Measurements from ENCODE around the gene CLPTM1L.

Gene CLPTM1L, protein sequence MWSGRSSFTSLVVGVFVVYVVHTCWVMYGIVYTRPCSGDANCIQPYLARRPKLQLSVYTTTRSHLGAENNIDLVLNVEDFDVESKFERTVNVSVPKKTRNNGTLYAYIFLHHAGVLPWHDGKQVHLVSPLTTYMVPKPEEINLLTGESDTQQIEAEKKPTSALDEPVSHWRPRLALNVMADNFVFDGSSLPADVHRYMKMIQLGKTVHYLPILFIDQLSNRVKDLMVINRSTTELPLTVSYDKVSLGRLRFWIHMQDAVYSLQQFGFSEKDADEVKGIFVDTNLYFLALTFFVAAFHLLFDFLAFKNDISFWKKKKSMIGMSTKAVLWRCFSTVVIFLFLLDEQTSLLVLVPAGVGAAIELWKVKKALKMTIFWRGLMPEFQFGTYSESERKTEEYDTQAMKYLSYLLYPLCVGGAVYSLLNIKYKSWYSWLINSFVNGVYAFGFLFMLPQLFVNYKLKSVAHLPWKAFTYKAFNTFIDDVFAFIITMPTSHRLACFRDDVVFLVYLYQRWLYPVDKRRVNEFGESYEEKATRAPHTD

DNA sequence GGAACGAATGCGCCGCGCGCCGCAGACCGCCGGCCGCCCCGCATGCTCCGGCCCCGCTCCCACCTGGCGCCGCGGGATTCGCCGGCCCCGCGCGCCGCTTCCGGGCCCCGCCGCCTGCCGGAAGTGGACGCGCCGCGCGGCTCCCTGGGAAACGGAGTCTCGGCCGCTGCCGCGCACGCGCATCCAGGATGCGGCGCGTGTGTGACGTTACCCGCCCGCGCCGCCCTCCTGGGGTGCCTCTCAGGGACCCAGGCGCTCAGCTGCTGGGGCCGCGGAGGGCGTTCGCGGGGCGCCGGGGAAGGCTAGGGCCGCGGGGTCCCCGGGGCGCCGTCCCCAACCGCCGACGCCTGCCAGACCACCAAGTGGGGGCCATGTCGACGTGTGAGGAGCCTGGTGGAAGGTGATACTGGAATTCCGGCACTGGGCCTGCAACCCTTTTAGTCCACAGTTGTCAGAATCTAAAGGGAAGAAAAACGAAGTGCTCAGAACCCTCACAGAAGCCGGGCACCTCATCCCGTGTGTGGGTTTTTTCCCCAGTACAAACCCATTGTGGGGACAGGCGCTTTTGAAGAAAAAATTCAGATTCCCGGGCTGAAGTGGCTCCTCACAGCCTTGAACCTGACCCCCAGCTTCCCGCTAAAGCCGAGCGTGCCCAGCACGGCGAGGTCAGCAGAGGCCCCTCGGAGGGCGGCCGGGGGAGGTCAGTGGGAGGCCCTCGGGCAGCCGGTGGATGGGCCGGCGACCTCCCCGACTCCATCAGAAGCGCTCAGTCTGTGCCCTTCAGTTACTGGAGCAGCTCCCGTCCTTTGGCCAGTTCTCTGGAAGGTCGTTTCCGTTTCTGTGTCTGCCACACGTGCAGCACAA lies at the start of gene CLPTM1L:
Gene CLPTM1L, minus strand, starts transcription at position 125 of the 864 bp plus-strand sequence. CDS start 258 bp downstream, outside the sequence.
- peak in 52 of 56 donors; percentile 12 to 89 (median 64) for DNase-seq

GRCh38 chr5:1393571-1394501 lies 48.9 kb upstream of the CLPTM1L start:
- DNase-seq: no peak

GRCh38 chr5:1392801-1393565 lies 48.1 kb upstream of the CLPTM1L start:
- peak in 1 of 56 donors; percentile 7 for DNase-seq

DNA sequence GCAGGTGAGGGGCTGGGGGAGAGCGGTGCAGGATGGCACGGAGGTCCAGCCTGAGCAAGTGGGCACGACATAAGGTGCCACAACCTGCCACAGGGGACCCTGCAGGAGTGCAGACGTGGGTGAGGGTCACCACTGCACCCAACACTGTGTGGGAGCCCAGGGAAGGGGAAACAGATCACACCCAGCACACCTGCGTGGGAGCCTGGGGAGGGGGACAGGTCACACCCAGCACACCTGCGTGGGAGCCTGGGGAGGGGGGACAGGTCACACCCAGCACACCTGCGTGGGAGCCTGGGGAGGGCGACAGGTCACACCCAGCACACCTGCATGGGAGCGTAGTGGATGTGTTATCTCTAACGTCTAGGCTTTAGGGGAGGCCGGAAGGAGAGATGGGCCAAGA lies 47.4 kb upstream of the CLPTM1L start:
- DNase-seq: no peak

DNA sequence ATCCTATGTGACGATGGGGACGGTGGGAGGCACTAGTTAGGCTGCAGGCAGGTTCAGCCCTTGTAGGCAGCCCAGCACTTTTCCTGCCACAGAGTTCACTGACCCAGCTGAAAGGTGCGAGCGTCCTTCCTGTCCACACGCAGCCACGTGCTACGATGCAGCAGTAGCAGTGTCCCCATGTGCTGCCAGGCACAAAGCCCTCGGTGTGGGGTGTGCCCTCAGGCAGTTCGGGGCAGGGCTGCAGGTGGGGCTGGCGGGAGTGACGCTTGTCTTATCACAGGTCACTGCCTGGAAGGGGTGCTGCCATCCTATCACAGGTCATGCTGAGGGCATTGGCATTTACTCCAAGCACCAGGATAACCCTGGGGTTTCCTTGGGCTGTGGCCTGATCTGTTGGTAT lies 46.8 kb upstream of the CLPTM1L start:
- no peak for DNase-seq

GRCh38 chr5:1390861-1391600 lies 46.1 kb upstream of the CLPTM1L start:
- no peak for DNase-seq

DNA sequence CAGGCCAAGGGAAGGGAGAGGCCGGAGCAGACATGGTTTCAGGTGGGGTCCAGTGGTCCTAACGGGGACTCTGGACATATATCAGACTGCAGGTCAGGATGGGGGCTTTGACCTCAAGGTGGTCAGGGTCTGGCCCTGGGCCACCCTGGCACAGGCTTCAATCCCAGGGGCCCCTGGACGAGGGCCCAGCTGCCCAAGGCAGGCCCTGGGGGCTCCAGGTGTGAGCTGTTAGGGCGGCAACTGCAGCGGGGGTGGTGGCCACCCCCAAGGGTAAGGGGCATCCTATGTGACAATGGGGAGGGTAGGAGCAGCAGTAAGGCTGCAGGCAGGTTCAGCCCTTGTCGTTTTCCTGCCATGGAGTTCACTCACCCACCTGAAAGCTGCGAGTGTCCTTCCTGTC lies 45.4 kb upstream of the CLPTM1L start:
- no peak for DNase-seq

GRCh38 chr5:1388383-1388967 lies 43.6 kb upstream of the CLPTM1L start:
- no peak for DNase-seq

- DNase-seq: no peak
These were observed 43.0 kb upstream of the CLPTM1L start for GRCh38 chr5:1387876-1388275.

- DNase-seq: no peak
These were observed 42.3 kb upstream of the CLPTM1L start for GRCh38 chr5:1387059-1387755.

GRCh38 chr5:1386274-1386717 lies 41.4 kb upstream of the CLPTM1L start:
- DNase-seq: peak in 27 of 56 donors; percentile 14 to 57 (median 36)

DNA sequence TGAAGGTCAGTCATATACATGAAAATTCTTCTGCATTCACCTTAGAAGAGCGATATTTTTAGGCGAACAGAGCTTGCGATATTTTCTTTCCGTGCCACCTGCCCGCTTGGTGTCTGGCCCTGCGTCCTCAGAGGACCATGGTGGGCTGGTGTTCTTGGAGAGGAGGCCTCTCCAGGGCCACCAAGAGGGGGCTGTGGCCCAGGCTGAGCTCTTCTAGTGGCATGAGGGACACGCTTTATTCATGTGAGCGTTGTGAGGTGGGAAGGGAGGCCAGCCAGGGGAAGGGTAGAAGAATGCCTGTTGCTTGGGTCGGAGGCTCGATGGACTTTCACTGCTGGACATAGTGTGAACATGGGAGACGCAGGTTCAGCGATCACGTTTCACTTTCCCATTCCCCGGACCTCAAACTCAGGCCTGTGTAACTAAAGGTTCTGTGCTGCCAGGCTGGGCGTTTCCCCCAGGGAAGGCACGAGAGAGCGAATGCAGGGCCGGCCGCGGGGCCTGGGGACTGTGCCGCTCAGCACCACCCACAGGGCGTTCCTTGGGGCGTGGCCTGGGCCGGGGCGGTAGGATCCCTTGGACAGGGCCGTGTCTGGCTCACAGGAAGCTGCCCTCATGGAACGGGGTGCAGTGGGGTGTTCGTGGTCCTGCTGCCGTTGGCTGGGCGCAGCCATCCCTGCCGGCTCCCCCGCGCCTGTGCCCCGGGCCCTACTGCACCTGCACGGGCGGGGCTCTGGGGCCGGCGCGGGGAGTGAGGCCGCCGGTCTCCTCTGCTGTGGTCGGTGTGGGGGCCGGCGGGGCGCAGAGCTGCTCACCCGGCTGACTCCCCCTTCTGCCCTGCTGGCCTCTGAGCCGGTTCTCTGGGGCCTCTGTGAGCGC lies 40.7 kb upstream of the CLPTM1L start:
- DNase-seq: peak in 50 of 56 donors; percentile 5 to 81 (median 50)

DNA sequence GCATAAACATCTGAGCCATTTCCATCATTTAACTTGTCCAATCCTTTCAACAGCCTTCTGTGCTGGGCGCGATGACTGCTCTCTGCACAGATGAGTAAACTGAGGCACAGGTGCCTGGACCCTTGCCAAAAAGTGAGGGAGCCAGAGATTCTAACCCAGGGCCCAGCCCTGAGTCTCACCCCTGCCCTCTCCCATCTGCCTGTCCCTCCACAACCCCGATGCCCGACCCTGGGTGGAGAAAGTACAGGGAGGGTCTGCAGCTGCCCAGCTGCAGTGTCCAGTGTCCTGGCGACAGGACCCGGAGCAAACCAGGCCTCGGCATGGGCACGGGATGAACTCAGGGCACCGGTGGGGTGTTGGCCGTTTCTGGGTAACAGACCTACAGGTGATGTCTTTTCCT lies 39.6 kb upstream of the CLPTM1L start:
- no peak for DNase-seq

- no peak for DNase-seq
These were observed 39.0 kb upstream of the CLPTM1L start for GRCh38 chr5:1383886-1384401.

DNA sequence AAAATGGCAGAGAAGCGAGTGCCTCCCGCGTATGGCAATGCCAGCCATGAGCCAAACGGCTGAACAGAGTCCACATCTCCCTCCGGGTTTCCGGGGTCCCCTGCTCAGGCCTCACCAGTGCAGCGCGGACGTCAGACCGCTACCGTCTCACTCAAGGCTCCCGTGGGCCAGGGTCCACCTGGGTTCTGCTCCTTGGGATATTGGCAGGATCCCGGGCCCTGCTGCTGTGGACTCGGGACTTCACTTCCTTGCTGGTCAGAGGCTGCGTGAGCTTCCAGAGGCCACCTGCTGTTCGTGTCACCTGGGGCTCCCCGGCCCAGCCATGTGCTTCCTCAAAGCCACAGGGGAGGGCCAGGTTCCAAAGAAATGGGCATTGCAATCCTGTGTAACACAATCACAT lies 38.4 kb upstream of the CLPTM1L start:
- DNase-seq: no peak

- no peak for DNase-seq
These were observed 37.4 kb upstream of the CLPTM1L start for GRCh38 chr5:1382248-1382700.
